ENCODE measurements around the gene TMEM52. TPM values are rescaled to one million over a fixed set of nuclear protein-coding genes. Genes with fewer than 3 reads are reported as not detected.

The TMEM52 gene
- total RNA-seq, 2 donors from 2014 or later, result 6.0 to 6.3 TPM

- Mint-ChIP-seq H3K36me3 (ENCODE audit: low read depth) (no peaks in the 10 kb centered on the region), H3K27ac (no peak overlapping the region), H3K9me3 (no peaks in the 10 kb centered on the region), H3K4me1 (no peaks in the 10 kb centered on the region), H3K4me3 (no peak overlapping the region), H3K27me3 (ENCODE audit: insufficient read depth) (peaks cover 11% of the 10 kb centered on the region)
- H3K27me3 ChIP-seq (ENCODE audit: control insufficient read depth, insufficient read depth, low read length, poor library complexity, severe bottlenecking), result peaks cover 7% of the 10 kb centered on the region
- H3K9me3 ChIP-seq (ENCODE audit: control insufficient read depth, low read length), result no peaks in the 10 kb centered on the region
- no peak overlapping the region for H3K4me3 ChIP-seq (ENCODE audit: low read length)
- H3K27ac ChIP-seq (ENCODE audit: low read depth, low read length), result no peak overlapping the region
- no peaks in the 10 kb centered on the region for H3K4me1 ChIP-seq (ENCODE audit: control insufficient read depth, insufficient read depth, low read length)
- no peak overlapping the region for H3K9ac ChIP-seq (ENCODE audit: extremely low read depth, low read length, poor library complexity, severe bottlenecking)
- peak; percentile 46 for DNase-seq
- WGBS, 2 experiments (ENCODE audit: insufficient coverage in 1 of 2, insufficient read length in 1 of 2), result 92 to 93% methylated on average over 8 to 19 of the region's 19 CpGs
- no peaks in the 10 kb centered on the region for H3K36me3 ChIP-seq (ENCODE audit: control insufficient read depth, insufficient read depth, low read length)
- no peak for TF ChIP-seq CTCF (conservative IDR thresholded peaks at IDR 0.05)
Observed at GRCh38 chr1:1916851-1917251, 2.2 kb downstream of the TMEM52 start.

GRCh38 chr1:1915911-1916840, 2.9 kb downstream of the TMEM52 start:
- Mint-ChIP-seq H3K27ac (no peak overlapping the region), H3K9me3 (no peaks in the 10 kb centered on the region), H3K36me3 (ENCODE audit: low read depth) (no peaks in the 10 kb centered on the region), H3K4me3 (no peak overlapping the region), H3K27me3 (ENCODE audit: insufficient read depth) (peaks cover 11% of the 10 kb centered on the region), H3K4me1 (no peaks in the 10 kb centered on the region)
- WGBS, 2 experiments (ENCODE audit: insufficient coverage in 1 of 2, insufficient read length in 1 of 2), result 93 to 94% methylated on average over 21 to 23 of the region's 23 CpGs
- H3K36me3 ChIP-seq (ENCODE audit: control insufficient read depth, insufficient read depth, low read length), result no peaks in the 10 kb centered on the region
- H3K9ac ChIP-seq (ENCODE audit: extremely low read depth, low read length, poor library complexity, severe bottlenecking), result no peak overlapping the region
- H3K9me3 ChIP-seq (ENCODE audit: control insufficient read depth, low read length), result no peaks in the 10 kb centered on the region
- peaks cover 7% of the 10 kb centered on the region for H3K27me3 ChIP-seq (ENCODE audit: control insufficient read depth, insufficient read depth, low read length, poor library complexity, severe bottlenecking)
- H3K27ac ChIP-seq (ENCODE audit: low read depth, low read length), result no peak overlapping the region
- H3K4me1 ChIP-seq (ENCODE audit: control insufficient read depth, insufficient read depth, low read length), result no peaks in the 10 kb centered on the region
- no peak overlapping the region for H3K4me3 ChIP-seq (ENCODE audit: low read length)
- DNase-seq, result peak; percentile 48
- no peak for TF ChIP-seq CTCF (conservative IDR thresholded peaks at IDR 0.05)

- Histone ChIP-seq H3K9me3 (ENCODE audit: control insufficient read depth, low read length) (no peaks in the 10 kb centered on the region), H3K4me3 (ENCODE audit: low read length) (no peak within 1 kb of the TSS), H3K27me3 (ENCODE audit: control insufficient read depth, insufficient read depth, low read length, poor library complexity, severe bottlenecking) (peaks cover 7% of the 10 kb centered on the region), H3K36me3 (ENCODE audit: control insufficient read depth, insufficient read depth, low read length) (no peaks in the 10 kb centered on the region), H3K4me1 (ENCODE audit: control insufficient read depth, insufficient read depth, low read length) (no peaks in the 10 kb centered on the region), H3K9ac (ENCODE audit: extremely low read depth, low read length, poor library complexity, severe bottlenecking) (no peak within 1 kb of the TSS), H3K27ac (ENCODE audit: low read depth, low read length) (no peak within 1 kb of the TSS)
- Mint-ChIP-seq H3K27me3 (ENCODE audit: insufficient read depth) (peaks cover 11% of the 10 kb centered on the region), H3K36me3 (ENCODE audit: low read depth) (no peaks in the 10 kb centered on the region), H3K4me1 (peaks cover 4% of the 10 kb centered on the region), H3K9me3 (no peaks in the 10 kb centered on the region), H3K4me3 (no peak within 1 kb of the TSS), H3K27ac (no peak within 1 kb of the TSS)
- WGBS, 2 experiments (ENCODE audit: insufficient coverage in 1 of 2, insufficient read length in 1 of 2), result 90 to 98% methylated on average over 11 to 15 of the region's 15 CpGs
- TF ChIP-seq CTCF (conservative IDR thresholded peaks at IDR 0.05), result no peak
- DNase-seq, result peak; percentile 49
Observed at GRCh38 chr1:1914971-1915692, 3.9 kb downstream of the TMEM52 start, which contains the start of gene CALML6. Gene CALML6, plus strand, starts transcription at chr1:1915260. Its CDS starts 21 bp downstream, at chr1:1915281.
